Myocyte (in vitro differentiated cells): ENCODE measurements around the gene LRP1B. TPM values are rescaled to one million over a fixed set of nuclear protein-coding genes. Genes with fewer than 3 reads are reported as not detected.

Source experiments
- DNase-seq: peaks from one replicate; pipeline ENCODE4 v3.0.0-alpha.2; 2012; ENCODE audit warnings: low read depth
- microRNA-seq: library from miRNA; unstranded; fragments of <30 nt; microRNA quantifications from one replicate; pipeline ENCODE4, GENCODE V29; 2016
- total RNA-seq: library from RNA; depleted of rRNA; stranded (reverse); fragments of >200 nt; gene quantifications from 2 replicates; pipeline ENCODE4 v1.2.3, GENCODE V29; 2014

The LRP1B gene
- total RNA-seq, 1 donor from 2014 or later = 0.05 TPM

GRCh38 chr2:140200307-140200706, 1930.5 kb downstream of the LRP1B start:
- no peak for DNase-seq

GRCh38 chr2:140199312-140199711, 1931.5 kb downstream of the LRP1B start:
- no peak for DNase-seq

DNA sequence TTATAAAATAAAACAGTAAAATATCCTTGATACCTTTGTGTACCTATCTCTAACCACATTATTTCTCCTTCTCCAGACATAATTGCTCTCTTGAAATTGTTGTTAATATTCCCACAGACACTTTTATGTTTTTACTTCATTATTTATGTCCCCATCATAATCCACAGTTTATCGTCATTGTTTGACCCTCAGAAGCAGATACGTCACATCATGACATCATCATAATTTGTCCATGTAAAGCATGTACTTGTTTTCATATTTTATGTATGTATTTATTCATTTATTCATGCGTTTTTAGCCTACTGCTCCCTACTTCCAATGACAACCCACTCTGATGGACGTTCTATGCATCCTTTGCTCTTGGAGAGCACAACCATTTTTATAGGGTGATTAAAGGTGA, 1943.7 kb downstream of the LRP1B start:
- no peak for DNase-seq

DNA sequence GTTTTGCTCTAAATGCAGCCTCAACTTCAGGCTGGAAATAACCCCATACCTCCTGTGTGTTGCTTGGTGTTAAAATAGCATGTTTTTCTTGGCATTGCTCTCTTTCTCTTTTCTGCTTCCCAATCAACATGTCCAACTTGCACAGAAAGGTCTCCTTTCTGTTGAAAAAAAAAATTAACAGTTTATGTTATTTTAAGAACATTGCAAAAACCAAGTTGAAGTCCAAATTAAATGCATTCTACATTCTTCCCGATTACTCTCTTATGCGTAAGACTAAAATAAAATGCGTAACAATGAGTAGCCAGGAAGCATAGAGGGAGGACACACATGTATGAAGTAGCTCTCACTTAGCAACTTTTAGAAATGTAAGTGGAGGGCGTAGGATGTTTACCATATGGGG, 1944.5 kb downstream of the LRP1B start:
- DNase-seq = no peak

DNA sequence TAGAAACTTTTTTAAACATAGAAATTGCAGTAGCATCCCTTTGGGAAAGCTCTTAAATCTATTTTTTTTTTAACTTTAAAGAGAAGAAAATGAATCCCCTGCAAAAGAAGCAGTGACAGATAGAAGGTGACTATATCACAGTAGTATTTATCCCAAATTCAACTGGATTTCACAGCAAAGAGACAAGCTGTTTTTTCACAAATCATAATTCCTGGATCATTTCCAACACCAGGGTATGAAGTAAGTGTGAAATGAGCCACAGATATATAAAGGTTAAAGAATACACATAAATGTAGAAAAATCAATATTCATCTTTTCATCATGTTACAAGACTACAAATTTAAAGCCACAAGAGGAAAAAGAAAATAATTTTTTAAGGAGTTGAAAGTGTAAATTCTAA, 1945.7 kb downstream of the LRP1B start:
- no peak for DNase-seq

GRCh38 chr2:140183056-140183765, 1947.6 kb downstream of the LRP1B start:
- DNase-seq = no peak

Small RNA genes within 50 kb of the gene (microRNA-seq; reads per million reads assigned to microRNA genes)
- gene MIR7157 = not detected
